ENCODE results near the gene EGFR.

Gene EGFR

GRCh38 chr7:55099821-55100543, 81.2 kb downstream of the EGFR start:
- Histone ChIP-seq H3K36me3 (ENCODE audit: insufficient read depth, low read length) (no peaks in the 10 kb centered on the region), H3K4me2 (ENCODE audit: low read depth, low read length, poor library complexity, severe bottlenecking) (no peak overlapping the region), H2AFZ (ENCODE audit: low read length) (no peak overlapping the region), H3K79me2 (ENCODE audit: insufficient read depth, low read length) (no peaks in the 10 kb centered on the region), H3F3A (ENCODE audit: low read depth) (no peaks in the 10 kb centered on the region), H3K9me3 (ENCODE audit: insufficient read depth, low read depth, low read length) (no peaks in the 10 kb centered on the region; the same call in 1 of the 2 replicates), H3K9me2 (replicated peaks; ENCODE audit: low read depth, low read length) (no peaks in the 10 kb centered on the region), H3K27me3 (ENCODE audit: insufficient read depth, low read length, poor library complexity, severe bottlenecking) (no peaks in the 10 kb centered on the region), H3K4me1 (ENCODE audit: insufficient read depth, low read length, poor library complexity, severe bottlenecking) (no peaks in the 10 kb centered on the region), H4K20me1 (ENCODE audit: insufficient read depth, low read length, poor library complexity, severe bottlenecking) (no peaks in the 10 kb centered on the region), H3K4me3 (ENCODE audit: low read length, poor library complexity, severe bottlenecking) (no peak overlapping the region), H3K9ac (ENCODE audit: low read depth, low read length, poor library complexity, severe bottlenecking) (no peak overlapping the region)
- TF ChIP-seq EZH2phosphoT487 (IDR thresholded peaks at IDR 0.05; ENCODE audit: borderline replicate concordance) (no peak), CTCF (conservative IDR thresholded peaks at IDR 0.05; ENCODE audit: low read length) (no peak)

GRCh38 chr7:55100544-55101327, 81.9 kb downstream of the EGFR start:
- no peaks in the 10 kb centered on the region for H3K4me1 ChIP-seq (ENCODE audit: insufficient read depth, low read length, poor library complexity, severe bottlenecking)
- H3F3A ChIP-seq (ENCODE audit: low read depth) = no peaks in the 10 kb centered on the region

GRCh38 chr7:55101359-55101758, 82.5 kb downstream of the EGFR start:
- no peak for TF ChIP-seq CTCF (conservative IDR thresholded peaks at IDR 0.05; ENCODE audit: low read length)
- TF ChIP-seq EZH2phosphoT487 (IDR thresholded peaks at IDR 0.05; ENCODE audit: borderline replicate concordance) = no peak
- Histone ChIP-seq H3K79me2 (ENCODE audit: insufficient read depth, low read length) (no peaks in the 10 kb centered on the region), H2AFZ (ENCODE audit: low read length) (no peak overlapping the region), H4K20me1 (ENCODE audit: insufficient read depth, low read length, poor library complexity, severe bottlenecking) (no peaks in the 10 kb centered on the region), H3K36me3 (ENCODE audit: insufficient read depth, low read length) (no peaks in the 10 kb centered on the region), H3K9me3 (ENCODE audit: insufficient read depth, low read depth, low read length) (no peaks in the 10 kb centered on the region; the same call in 1 of the 2 replicates), H3K4me2 (ENCODE audit: low read depth, low read length, poor library complexity, severe bottlenecking) (no peak overlapping the region), H3K27me3 (ENCODE audit: insufficient read depth, low read length, poor library complexity, severe bottlenecking) (no peaks in the 10 kb centered on the region), H3F3A (ENCODE audit: low read depth) (no peaks in the 10 kb centered on the region), H3K9me2 (replicated peaks; ENCODE audit: low read depth, low read length) (no peaks in the 10 kb centered on the region), H3K4me3 (ENCODE audit: low read length, poor library complexity, severe bottlenecking) (no peak overlapping the region), H3K4me1 (ENCODE audit: insufficient read depth, low read length, poor library complexity, severe bottlenecking) (no peaks in the 10 kb centered on the region), H3K9ac (ENCODE audit: low read depth, low read length, poor library complexity, severe bottlenecking) (no peak overlapping the region)

More at GRCh38 chr7:55100544-55101327, 81.9 kb downstream of the EGFR start:
- no peaks in the 10 kb centered on the region for H3K36me3 ChIP-seq (ENCODE audit: insufficient read depth, low read length)
- H3K4me2 ChIP-seq (ENCODE audit: low read depth, low read length, poor library complexity, severe bottlenecking) = no peak overlapping the region
- TF ChIP-seq EZH2phosphoT487 (IDR thresholded peaks at IDR 0.05; ENCODE audit: borderline replicate concordance) = no peak
- no peak for TF ChIP-seq CTCF (conservative IDR thresholded peaks at IDR 0.05; ENCODE audit: low read length)
- no peaks in the 10 kb centered on the region for H3K27me3 ChIP-seq (ENCODE audit: insufficient read depth, low read length, poor library complexity, severe bottlenecking)
- no peaks in the 10 kb centered on the region for H4K20me1 ChIP-seq (ENCODE audit: insufficient read depth, low read length, poor library complexity, severe bottlenecking)
- no peaks in the 10 kb centered on the region; the same call in 1 of the 2 replicates for H3K9me3 ChIP-seq (ENCODE audit: insufficient read depth, low read depth, low read length)
- no peak overlapping the region for H3K9ac ChIP-seq (ENCODE audit: low read depth, low read length, poor library complexity, severe bottlenecking)
- no peak overlapping the region for H3K4me3 ChIP-seq (ENCODE audit: low read length, poor library complexity, severe bottlenecking)
- H2AFZ ChIP-seq (ENCODE audit: low read length) = no peak overlapping the region
- H3K79me2 ChIP-seq (ENCODE audit: insufficient read depth, low read length) = no peaks in the 10 kb centered on the region
- no peaks in the 10 kb centered on the region for H3K9me2 ChIP-seq (replicated peaks; ENCODE audit: low read depth, low read length)

All from Loucy (cell line).